ENCODE data around the gene SHC1.
A peak's percentile ranks its signal among the peaks of the same experiment; 100 is the strongest.

SHC1 gene

GRCh38 chr1:155012776-155013602, 42.4 kb upstream of the SHC1 start:
- Histone ChIP-seq H3K9me2 (replicated peaks; ENCODE audit: control insufficient read depth, low read length) (no peaks in the 10 kb centered on the region), H3K36me3 (ENCODE audit: control insufficient read depth, low read length) (peaks cover 24% of the 10 kb centered on the region), H3K9me3 (ENCODE audit: control insufficient read depth, insufficient read depth, low read length) (no peaks in the 10 kb centered on the region), H3F3A (ENCODE audit: control insufficient read depth, insufficient read depth) (peaks cover 25% of the 10 kb centered on the region), H4K20me1 (ENCODE audit: control insufficient read depth, insufficient read depth, low read depth, low read length) (no peaks in the 10 kb centered on the region), H3K79me2 (ENCODE audit: control insufficient read depth, low read length) (no peaks in the 10 kb centered on the region), H3K27me3 (ENCODE audit: control insufficient read depth, low read length) (no peaks in the 10 kb centered on the region), H3K4me2 (ENCODE audit: low read length) (peak overlapping the region; percentile 52; the same call in 1 of the 2 replicates), H3K4me3 (ENCODE audit: low read length) (no peak overlapping the region), H3K4me1 (ENCODE audit: control insufficient read depth, low read length) (peaks cover 93% of the 10 kb centered on the region), H3K27ac (ENCODE audit: low read depth, low read length) (no peak overlapping the region; the same call in 1 of the 2 replicates)
- TF ChIP-seq EZH2phosphoT487 (IDR thresholded peaks at IDR 0.05; ENCODE audit: borderline replicate concordance, low read length) (no peak), CTCF (IDR thresholded peaks at IDR 0.05; ENCODE audit: low read depth, low read length, poor library complexity, severe bottlenecking) (no peak)

- H3K27me3 ChIP-seq (ENCODE audit: control insufficient read depth, low read length) = no peaks in the 10 kb centered on the region
- H3K36me3 ChIP-seq (ENCODE audit: control insufficient read depth, low read length) = peaks cover 24% of the 10 kb centered on the region
- 0 out of 2 replicates have a peak, but pooled peaks cover under 1% of the 10 kb centered on the region for H3K79me2 ChIP-seq (ENCODE audit: control insufficient read depth, low read length)
- no peaks in the 10 kb centered on the region for H3K9me2 ChIP-seq (replicated peaks; ENCODE audit: control insufficient read depth, low read length)
- no peaks in the 10 kb centered on the region for H3K9me3 ChIP-seq (ENCODE audit: control insufficient read depth, insufficient read depth, low read length)
- no peak overlapping the region for H3K4me2 ChIP-seq (ENCODE audit: low read length)
- no peaks in the 10 kb centered on the region for H4K20me1 ChIP-seq (ENCODE audit: control insufficient read depth, insufficient read depth, low read depth, low read length)
- H3F3A ChIP-seq (ENCODE audit: control insufficient read depth, insufficient read depth) = peaks cover 25% of the 10 kb centered on the region
- no peak overlapping the region for H3K4me3 ChIP-seq (ENCODE audit: low read length)
- TF ChIP-seq EZH2phosphoT487 (IDR thresholded peaks at IDR 0.05; ENCODE audit: borderline replicate concordance, low read length) (no peak), CTCF (IDR thresholded peaks at IDR 0.05; ENCODE audit: low read depth, low read length, poor library complexity, severe bottlenecking) (no peak)
- peaks cover 90% of the 10 kb centered on the region for H3K4me1 ChIP-seq (ENCODE audit: control insufficient read depth, low read length)
- no peak overlapping the region for H3K27ac ChIP-seq (ENCODE audit: low read depth, low read length)
Measured at GRCh38 chr1:155012026-155012546, 41.5 kb upstream of the SHC1 start.

GRCh38 chr1:155011437-155012025, 41.0 kb upstream of the SHC1 start:
- H3K79me2 ChIP-seq (ENCODE audit: control insufficient read depth, low read length) = 0 out of 2 replicates have a peak, but pooled peaks cover 3% of the 10 kb centered on the region
- TF ChIP-seq CTCF (IDR thresholded peaks at IDR 0.05; ENCODE audit: low read depth, low read length, poor library complexity, severe bottlenecking) = no peak
- no peak for TF ChIP-seq EZH2phosphoT487 (IDR thresholded peaks at IDR 0.05; ENCODE audit: borderline replicate concordance, low read length)
- peaks cover 23% of the 10 kb centered on the region for H3K36me3 ChIP-seq (ENCODE audit: control insufficient read depth, low read length)
- no peaks in the 10 kb centered on the region for H3K9me3 ChIP-seq (ENCODE audit: control insufficient read depth, insufficient read depth, low read length)
- H3K9me2 ChIP-seq (replicated peaks; ENCODE audit: control insufficient read depth, low read length) = no peaks in the 10 kb centered on the region
- H4K20me1 ChIP-seq (ENCODE audit: control insufficient read depth, insufficient read depth, low read depth, low read length) = no peaks in the 10 kb centered on the region
- H3K4me1 ChIP-seq (ENCODE audit: control insufficient read depth, low read length) = peaks cover 90% of the 10 kb centered on the region
- H3K4me2 ChIP-seq (ENCODE audit: low read length) = no peak overlapping the region
- no peaks in the 10 kb centered on the region for H3K27me3 ChIP-seq (ENCODE audit: control insufficient read depth, low read length)
- peaks cover 22% of the 10 kb centered on the region for H3F3A ChIP-seq (ENCODE audit: control insufficient read depth, insufficient read depth)
- H3K27ac ChIP-seq (ENCODE audit: low read depth, low read length) = no peak overlapping the region
- H3K4me3 ChIP-seq (ENCODE audit: low read length) = no peak overlapping the region

All from DOHH2 (cell line).